ENCODE results near the gene LIN37.

- TF ChIP-seq POLR2AphosphoS5 (IDR thresholded peaks at IDR 0.05; ENCODE audit: low read depth, low read length), result 0 out of 2 replicates have a peak, but pooled peaks have one; percentile 25
- TF ChIP-seq, protein P1, sequence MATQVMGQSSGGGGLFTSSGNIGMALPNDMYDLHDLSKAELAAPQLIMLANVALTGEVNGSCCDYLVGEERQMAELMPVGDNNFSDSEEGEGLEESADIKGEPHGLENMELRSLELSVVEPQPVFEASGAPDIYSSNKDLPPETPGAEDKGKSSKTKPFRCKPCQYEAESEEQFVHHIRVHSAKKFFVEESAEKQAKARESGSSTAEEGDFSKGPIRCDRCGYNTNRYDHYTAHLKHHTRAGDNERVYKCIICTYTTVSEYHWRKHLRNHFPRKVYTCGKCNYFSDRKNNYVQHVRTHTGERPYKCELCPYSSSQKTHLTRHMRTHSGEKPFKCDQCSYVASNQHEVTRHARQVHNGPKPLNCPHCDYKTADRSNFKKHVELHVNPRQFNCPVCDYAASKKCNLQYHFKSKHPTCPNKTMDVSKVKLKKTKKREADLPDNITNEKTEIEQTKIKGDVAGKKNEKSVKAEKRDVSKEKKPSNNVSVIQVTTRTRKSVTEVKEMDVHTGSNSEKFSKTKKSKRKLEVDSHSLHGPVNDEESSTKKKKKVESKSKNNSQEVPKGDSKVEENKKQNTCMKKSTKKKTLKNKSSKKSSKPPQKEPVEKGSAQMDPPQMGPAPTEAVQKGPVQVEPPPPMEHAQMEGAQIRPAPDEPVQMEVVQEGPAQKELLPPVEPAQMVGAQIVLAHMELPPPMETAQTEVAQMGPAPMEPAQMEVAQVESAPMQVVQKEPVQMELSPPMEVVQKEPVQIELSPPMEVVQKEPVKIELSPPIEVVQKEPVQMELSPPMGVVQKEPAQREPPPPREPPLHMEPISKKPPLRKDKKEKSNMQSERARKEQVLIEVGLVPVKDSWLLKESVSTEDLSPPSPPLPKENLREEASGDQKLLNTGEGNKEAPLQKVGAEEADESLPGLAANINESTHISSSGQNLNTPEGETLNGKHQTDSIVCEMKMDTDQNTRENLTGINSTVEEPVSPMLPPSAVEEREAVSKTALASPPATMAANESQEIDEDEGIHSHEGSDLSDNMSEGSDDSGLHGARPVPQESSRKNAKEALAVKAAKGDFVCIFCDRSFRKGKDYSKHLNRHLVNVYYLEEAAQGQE (IDR thresholded peaks at IDR 0.05; ENCODE audit: insufficient read depth in 1 of 2, low read depth in 2 of 2, low read length in 2 of 2), result no peak
- no peak for TF ChIP-seq SIN3A (IDR thresholded peaks at IDR 0.05; ENCODE audit: borderline replicate concordance, insufficient read depth, low read length)
- no peak for TF ChIP-seq TAF1 (IDR thresholded peaks at IDR 0.05; ENCODE audit: borderline replicate concordance, insufficient read depth, low read length)
- TF ChIP-seq FOXP2 (optimal IDR thresholded peaks at IDR 0.05; ENCODE audit: borderline replicate concordance, extremely low read depth, extremely low read length, insufficient read depth), result no peak
Observed at GRCh38 chr19:35736913-35737886, 11.2 kb upstream of the LIN37 start.
